ENCODE data around the gene SLC35E1.

GRCh38 chr19:16576690-16577530 is 4.7 kb upstream of the SLC35E1 start:
- TF ChIP-seq CTCF (IDR thresholded peaks at IDR 0.05) (no peak), POLR2A (IDR thresholded peaks at IDR 0.05) (no peak)

Measured in adrenal gland (tissue), 5 donors.